Gastroesophageal sphincter (tissue), 4 donors: ENCODE data around the gene ATP7A. TPM values are rescaled to one million over a fixed set of nuclear protein-coding genes. Genes with fewer than 3 reads are reported as not detected.
"Not testable (repeated sequence)": the region's sequence is repeated elsewhere in the genome, so short reads cannot be mapped to it uniquely, and the experiment has no call there.

Experiments used
- ATAC-seq: fragments of 150-250 bp; one replicate; pipeline ENCODE4 v1.9.1; 2016; ENCODE audit warnings: mild to moderate bottlenecking, moderate library complexity
- H3K27ac ChIP-seq, 4 donors: fragments of 200-600 bp; sonication (generic) in 3 of 4; 1 replicate in 3 of 4; 2 replicates in 1 of 4; pipeline ENCODE4 v1.5.1; 2016 to 2019
- H3K27me3 ChIP-seq: fragments of 200-600 bp; sonication (generic); one replicate; pipeline ENCODE4 v1.5.1; 2019
- H3K36me3 ChIP-seq, 2 donors: fragments of 200-600 bp; sonication (generic); one replicate each; pipeline ENCODE4 v1.5.1; 2019; ENCODE audit warnings: control low read depth in 1 of 2
- H3K4me1 ChIP-seq, 3 donors: fragments of 200-600 bp; sonication (generic); 1 replicate in 2 of 3; 2 replicates in 1 of 3; pipeline ENCODE4 v1.5.1; 2016 to 2019; ENCODE audit warnings: control low read depth in 2 of 3
- H3K4me3 ChIP-seq, 2 donors: fragments of 200-600 bp; sonication (generic); one replicate each; pipeline ENCODE4 v1.5.1; 2019; ENCODE audit warnings: mild to moderate bottlenecking in 1 of 2, moderate library complexity in 1 of 2
- H3K9me3 ChIP-seq, 3 donors: fragments of 200-600 bp; sonication (generic); one replicate each; pipeline ENCODE4 v1.5.1; 2017 to 2019; ENCODE audit warnings: control low read depth in 2 of 3
- CTCF ChIP-seq, 4 experiments: fragments of 200-600 bp in 2 of 4; fragments of 450-650 bp in 2 of 4; sonication (generic) in 1 of 4; IDR thresholded peaks; one replicate each; pipeline ENCODE4 v1.5.1; 2017 to 2019; ENCODE audit warnings: antibody characterized with exemption in 4 of 4, mild to moderate bottlenecking in 2 of 4, moderate library complexity in 2 of 4
- EP300 ChIP-seq: sonication (generic); formaldehyde crosslinking; IDR thresholded peaks from one replicate; pipeline ENCODE4 v1.6.1; 2017; ENCODE audit warnings: antibody characterized with exemption, mild to moderate bottlenecking
- POLR2A ChIP-seq, 2 donors: fragments of 450-650 bp; IDR thresholded peaks; one replicate each; pipeline ENCODE4 v1.6.1; 2017; ENCODE audit warnings: antibody characterized with exemption in 2 of 2, mild to moderate bottlenecking in 2 of 2, moderate library complexity in 1 of 2
- POLR2AphosphoS5 ChIP-seq: sonication (generic); formaldehyde crosslinking; IDR thresholded peaks from one replicate; pipeline ENCODE4 v1.6.1; 2017; ENCODE audit warnings: antibody characterized with exemption
- WGBS, 2 donors: methylation state at CpG; one replicate each; pipeline ENCODE4 v1.1.5; 2018; ENCODE audit warnings: low coverage in 1 of 2; 5-methylcytosine and 5-hydroxymethylcytosine counted together
- total RNA-seq, 4 donors: library from RNA; depleted of rRNA; stranded (reverse); fragments of >200 nt; gene quantifications; one replicate each; pipeline ENCODE4 v1.1.0, GENCODE V29; 2016

Gene ATP7A
- total RNA-seq: 10 to 100 TPM in 3 of 4 donors, 1 to 10 TPM in 1; 8.6 to 21.2 (median 12.7) TPM

- no peaks in the 10 kb centered on the region for H3K27me3 ChIP-seq
- peaks cover 0 to 22% (median 0%) of the 10 kb centered on the region in 3 donors for H3K4me1 ChIP-seq
- H3K27ac ChIP-seq: peak within 1 kb of the TSS; percentile 74 to 96 (median 83)
- H3K9me3 ChIP-seq: no peaks in the 10 kb centered on the region
- no peak for TF ChIP-seq EP300
- peak; percentile 65 for TF ChIP-seq POLR2AphosphoS5
- peak; percentile 9 to 81 (median 56) for TF ChIP-seq CTCF (IDR thresholded peaks at IDR 0.05)
- peak; percentile 41 to 42 for TF ChIP-seq POLR2A (IDR thresholded peaks at IDR 0.05)
- H3K36me3 ChIP-seq: peaks cover 0 to 13% of the 10 kb centered on the region in 2 donors
- peak within 1 kb of the TSS; percentile 60 to 99 for H3K4me3 ChIP-seq
- WGBS, 2 donors: 0 to 24% methylated on average over 4 to 10 of the region's 36 CpGs
- peak; percentile 97 for ATAC-seq
Measured at GRCh38 chrX:77910108-77910840, at the start of gene ATP7A. Gene ATP7A (plus strand): TSS chrX:77910693. CDS start chrX:77971642, 60,949 bp downstream.

DNA sequence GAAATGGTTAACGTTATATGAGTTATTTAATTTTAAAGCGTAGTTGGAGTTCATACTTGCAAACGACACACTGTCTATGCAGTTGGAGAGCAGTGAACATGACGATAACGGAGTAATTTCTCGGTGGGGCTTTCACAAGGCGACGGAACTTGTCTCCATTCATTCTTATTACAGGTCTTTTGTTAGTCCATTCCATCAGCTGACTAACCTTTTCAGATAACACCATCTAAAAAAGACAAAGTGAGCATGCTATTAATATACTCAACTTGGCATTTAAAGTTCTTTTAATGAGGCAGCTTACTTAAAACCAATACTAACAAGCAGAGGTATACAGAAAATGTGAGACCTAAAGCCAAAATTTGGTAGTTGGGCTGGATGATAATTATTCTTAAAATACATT is 35.1 kb upstream of the ATP7A start:
- Histone ChIP-seq H3K9me3 (no peaks in the 10 kb centered on the region), H3K4me1 (no peaks in the 10 kb centered on the region), H3K4me3 (no peak overlapping the region), H3K27ac (no peak overlapping the region), H3K36me3 (peaks cover 0 to 18% of the 10 kb centered on the region in 2 donors), H3K27me3 (no peaks in the 10 kb centered on the region)
- ATAC-seq: no peak
- TF ChIP-seq EP300 (no peak), POLR2AphosphoS5 (no peak), CTCF (IDR thresholded peaks at IDR 0.05) (no peak), POLR2A (IDR thresholded peaks at IDR 0.05) (no peak)
- WGBS, 2 donors: 92 to 98% methylated on average over 8 of the region's 8 CpGs

DNA sequence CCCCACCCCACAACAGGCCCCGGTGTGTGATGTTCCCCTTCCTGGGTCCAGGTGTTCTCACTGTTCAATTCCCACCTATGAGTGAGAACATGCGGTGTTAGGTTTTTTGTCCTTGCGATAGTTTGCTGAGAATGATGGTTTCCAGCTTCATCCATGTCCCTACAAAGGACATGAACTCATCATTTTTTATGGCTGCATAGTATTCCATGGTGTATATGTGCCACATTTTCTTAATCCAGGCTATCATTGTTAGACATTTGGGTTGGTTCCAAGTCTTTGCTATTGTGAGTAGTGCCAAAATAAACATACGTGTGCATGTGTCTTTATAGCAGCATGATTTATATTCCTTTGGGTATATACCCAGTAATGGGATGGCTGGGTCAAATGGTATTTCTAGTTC is 29.1 kb upstream of the ATP7A start:
- ATAC-seq, H3K27ac ChIP-seq: not testable (repeated sequence)

GRCh38 chrX:77892887-77893286 is 17.6 kb upstream of the ATP7A start:
- no peaks in the 10 kb centered on the region for H3K36me3 ChIP-seq
- no peak overlapping the region for H3K27ac ChIP-seq
- TF ChIP-seq EP300 (no peak), CTCF (IDR thresholded peaks at IDR 0.05) (no peak), POLR2AphosphoS5 (no peak), POLR2A (IDR thresholded peaks at IDR 0.05) (no peak)
- no peaks in the 10 kb centered on the region for H3K27me3 ChIP-seq
- WGBS, 2 donors: 80% methylated on average over 2 of the region's 2 CpGs
- H3K4me1 ChIP-seq: peaks cover 0 to 24% (median 6%) of the 10 kb centered on the region in 3 donors
- no peaks in the 10 kb centered on the region for H3K9me3 ChIP-seq
- ATAC-seq: no peak
- no peak overlapping the region for H3K4me3 ChIP-seq

More for the DNA sequence above, 29.1 kb upstream of the ATP7A start:
- not testable (repeated sequence) for H3K27me3 ChIP-seq, H3K4me1 ChIP-seq, H3K36me3 ChIP-seq, H3K4me3 ChIP-seq, H3K9me3 ChIP-seq
- 33 to 100% methylated on average over 1 to 3 of the region's 4 CpGs for WGBS, 2 donors

- Histone ChIP-seq H3K4me1 (peaks cover 0 to 24% (median 6%) of the 10 kb centered on the region in 3 donors), H3K27ac (peak overlapping the region in 1 of 4 donors; percentile 91), H3K36me3 (no peaks in the 10 kb centered on the region), H3K27me3 (no peaks in the 10 kb centered on the region), H3K4me3 (peak overlapping the region in 1 of 2 donors; percentile 64), H3K9me3 (no peaks in the 10 kb centered on the region)
- TF ChIP-seq EP300 (no peak), POLR2A (IDR thresholded peaks at IDR 0.05) (no peak), POLR2AphosphoS5 (no peak), CTCF (IDR thresholded peaks at IDR 0.05) (no peak)
- no peak for ATAC-seq
- 84 to 88% methylated on average over 6 to 10 of the region's 10 CpGs for WGBS, 2 donors
Measured at GRCh38 chrX:77893713-77894112, 16.8 kb upstream of the ATP7A start.
